Upper lobe of left lung (tissue), 6 donors: ENCODE results near the gene RAB44. TPM values are rescaled to one million over a fixed set of nuclear protein-coding genes. Genes with fewer than 3 reads are reported as not detected.

ENCODE experiments used
- ATAC-seq, 2 donors: fragments of 200-7000 bp; cut with Tn5 transposase; one replicate each; pipeline ENCODE4 v1.9.1; 2022; ENCODE audit warnings: mild to moderate bottlenecking in 2 of 2, moderate library complexity in 2 of 2; ENCODE audit not compliant: low FRiP score in 2 of 2
- DNase-seq, 2 donors: peaks; one replicate each; pipeline ENCODE4 v3.0.0-alpha.2; 2019 to 2020
- H3K27ac ChIP-seq, 4 donors: fragments of 200-600 bp; sonication (generic); one replicate each; pipeline ENCODE4 v1.5.1; 2016 to 2019
- H3K27me3 ChIP-seq, 4 donors: fragments of 200-600 bp; sonication (generic); one replicate each; pipeline ENCODE4 v1.5.1; 2017 to 2019
- H3K36me3 ChIP-seq, 4 donors: fragments of 200-600 bp; sonication (generic); one replicate each; pipeline ENCODE4 v1.5.1; 2016 to 2019
- H3K4me1 ChIP-seq, 4 donors: fragments of 200-600 bp; sonication (generic); one replicate each; pipeline ENCODE4 v1.5.1; 2018 to 2019
- H3K4me3 ChIP-seq, 4 donors: fragments of 200-600 bp; sonication (generic); one replicate each; pipeline ENCODE4 v1.5.1; 2017 to 2019; ENCODE audit warnings: mild to moderate bottlenecking in 2 of 4, moderate library complexity in 1 of 4
- H3K9me3 ChIP-seq, 4 donors: fragments of 200-600 bp; sonication (generic); one replicate each; pipeline ENCODE4 v1.5.1; 2018 to 2019
- EP300 ChIP-seq, 4 donors: sonication (generic); formaldehyde crosslinking; IDR thresholded peaks; one replicate each; pipeline ENCODE4 v1.5.1; 2017; ENCODE audit warnings: antibody characterized with exemption in 4 of 4, control low read depth in 2 of 4
- POLR2A ChIP-seq, 4 donors: fragments of 450-650 bp; IDR thresholded peaks; one replicate each; pipeline ENCODE4 v1.5.1; 2016 to 2017; ENCODE audit warnings: antibody characterized with exemption in 4 of 4, mild to moderate bottlenecking in 2 of 4
- POLR2AphosphoS5 ChIP-seq, 2 donors: sonication (generic); formaldehyde crosslinking; IDR thresholded peaks; one replicate each; pipeline ENCODE4 v1.5.1; 2017; ENCODE audit warnings: antibody characterized with exemption in 2 of 2
- WGBS, 2 donors: methylation state at CpG; one replicate each; pipeline ENCODE4 v1.1.5; 2017 to 2018; 5-methylcytosine and 5-hydroxymethylcytosine counted together
- small RNA-seq, 4 donors: library from RNA; depleted of rRNA; stranded (forward); fragments of <200 nt; gene quantifications; one replicate each; pipeline ENCODE3, GENCODE V24; 2016
- total RNA-seq, 6 donors: library from RNA; depleted of rRNA in 4 of 6; stranded (reverse); fragments of >200 nt in 4 of 6; gene quantifications; one replicate each; pipeline versions ENCODE4 v1.1.0 to v1.2.1, GENCODE V29; 2016 to 2021
- TF ChIP-seq, protein P1 (sequence below), 6 experiments: fragments of 450-650 bp in 4 of 6; fragments of 200-600 bp in 2 of 6; sonication (generic) in 2 of 6; IDR thresholded peaks; one replicate each; pipeline ENCODE4 v1.5.1; 2016 to 2019; ENCODE audit warnings: antibody characterized with exemption in 6 of 6
- donor health status: DM: no; HTN: no; CAD: no; lungs with moderate emphysema.
- donor health status: DM: no; HTN: yes; CAD: no; lungs with severe emphysema.

Gene RAB44
- total RNA-seq, 6 donors from 2014 or later, result 0.20 to 3.1 (median 1.2) TPM

DNA sequence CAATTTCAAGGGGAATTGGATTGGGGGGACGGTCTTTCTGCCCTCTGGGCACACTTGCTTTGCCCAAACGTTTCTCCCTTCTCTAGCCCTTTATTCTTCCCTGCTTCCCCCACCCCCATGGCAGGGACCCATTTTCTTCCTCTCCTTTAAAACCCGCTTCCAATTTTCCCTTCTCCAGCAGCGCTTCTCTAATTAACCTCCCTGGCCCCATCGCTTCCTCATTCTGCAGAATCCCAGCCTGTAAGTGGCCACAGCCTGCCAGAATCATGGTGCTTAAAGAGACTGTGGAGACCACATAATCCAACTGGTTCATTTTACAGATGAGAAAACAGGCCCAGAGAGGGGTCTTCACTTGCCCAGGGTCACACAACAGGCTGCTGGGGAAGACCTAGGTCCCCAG lies 80.2 kb downstream of the RAB44 start:
- H3K9me3 ChIP-seq, result no peaks in the 10 kb centered on the region
- no peaks in the 10 kb centered on the region for H3K27me3 ChIP-seq
- 55 to 62% methylated on average over 5 of the region's 5 CpGs for WGBS, 2 donors
- H3K4me3 ChIP-seq, result no peak overlapping the region
- TF ChIP-seq POLR2AphosphoS5 (IDR thresholded peaks at IDR 0.05) (no peak), POLR2A (IDR thresholded peaks at IDR 0.05) (no peak)
- TF ChIP-seq, protein P1, sequence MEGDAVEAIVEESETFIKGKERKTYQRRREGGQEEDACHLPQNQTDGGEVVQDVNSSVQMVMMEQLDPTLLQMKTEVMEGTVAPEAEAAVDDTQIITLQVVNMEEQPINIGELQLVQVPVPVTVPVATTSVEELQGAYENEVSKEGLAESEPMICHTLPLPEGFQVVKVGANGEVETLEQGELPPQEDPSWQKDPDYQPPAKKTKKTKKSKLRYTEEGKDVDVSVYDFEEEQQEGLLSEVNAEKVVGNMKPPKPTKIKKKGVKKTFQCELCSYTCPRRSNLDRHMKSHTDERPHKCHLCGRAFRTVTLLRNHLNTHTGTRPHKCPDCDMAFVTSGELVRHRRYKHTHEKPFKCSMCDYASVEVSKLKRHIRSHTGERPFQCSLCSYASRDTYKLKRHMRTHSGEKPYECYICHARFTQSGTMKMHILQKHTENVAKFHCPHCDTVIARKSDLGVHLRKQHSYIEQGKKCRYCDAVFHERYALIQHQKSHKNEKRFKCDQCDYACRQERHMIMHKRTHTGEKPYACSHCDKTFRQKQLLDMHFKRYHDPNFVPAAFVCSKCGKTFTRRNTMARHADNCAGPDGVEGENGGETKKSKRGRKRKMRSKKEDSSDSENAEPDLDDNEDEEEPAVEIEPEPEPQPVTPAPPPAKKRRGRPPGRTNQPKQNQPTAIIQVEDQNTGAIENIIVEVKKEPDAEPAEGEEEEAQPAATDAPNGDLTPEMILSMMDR (IDR thresholded peaks at IDR 0.05), result no peak
- no peaks in the 10 kb centered on the region for H3K36me3 ChIP-seq
- DNase-seq (no peak), ATAC-seq (no peak)
- H3K4me1 ChIP-seq, result peaks cover 0 to 8% (median 4%) of the 10 kb centered on the region in 4 donors
- H3K27ac ChIP-seq, result no peak overlapping the region

DNA sequence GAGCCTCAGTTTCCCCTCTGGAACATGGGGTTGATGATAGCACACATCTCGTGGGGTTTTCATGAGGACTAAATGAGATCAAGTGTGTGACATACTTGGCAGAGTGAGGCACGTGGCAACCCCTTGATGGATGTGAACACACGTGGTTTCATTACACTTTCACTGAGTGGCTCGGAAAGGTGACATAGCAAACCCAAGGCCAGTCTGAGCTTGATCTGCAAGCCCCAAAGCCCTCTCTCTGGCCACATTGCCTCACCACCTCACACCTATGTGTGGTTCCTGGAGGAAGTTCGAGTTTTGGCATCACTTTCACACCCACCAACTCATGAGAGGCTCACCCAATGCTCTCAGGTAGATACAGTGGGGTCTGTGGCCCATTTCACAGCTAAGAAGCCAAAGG lies 81.6 kb downstream of the RAB44 start:
- H3K4me1 ChIP-seq, result peaks cover 0 to 8% (median 4%) of the 10 kb centered on the region in 4 donors
- no peaks in the 10 kb centered on the region for H3K27me3 ChIP-seq
- no peaks in the 10 kb centered on the region for H3K9me3 ChIP-seq
- DNase-seq (no peak), ATAC-seq (no peak)
- H3K4me3 ChIP-seq, result no peak overlapping the region
- H3K27ac ChIP-seq, result no peak overlapping the region
- TF ChIP-seq, protein P1 (IDR thresholded peaks at IDR 0.05), result no peak
- 75 to 79% methylated on average over 4 to 5 of the region's 5 CpGs for WGBS, 2 donors
- H3K36me3 ChIP-seq, result no peaks in the 10 kb centered on the region

GRCh38 chr6:36780442-36781177 lies 83.0 kb downstream of the RAB44 start:
- no peaks in the 10 kb centered on the region for H3K9me3 ChIP-seq
- H3K27me3 ChIP-seq, result no peaks in the 10 kb centered on the region
- no peaks in the 10 kb centered on the region for H3K36me3 ChIP-seq
- 46 to 62% methylated on average over 11 of the region's 11 CpGs for WGBS, 2 donors
- peak overlapping the region in 3 of 4 donors; percentile 9 to 48 (median 44) for H3K27ac ChIP-seq
- DNase-seq, result peak in 1 of 2 donors; percentile 56
- TF ChIP-seq POLR2AphosphoS5 (IDR thresholded peaks at IDR 0.05), result no peak
- TF ChIP-seq EP300 (IDR thresholded peaks at IDR 0.05), result no peak
- TF ChIP-seq, protein P1 (IDR thresholded peaks at IDR 0.05), result no peak
- no peak for TF ChIP-seq POLR2A (IDR thresholded peaks at IDR 0.05)
- H3K4me1 ChIP-seq, result peaks cover 0 to 8% (median 4%) of the 10 kb centered on the region in 4 donors
- peak in 1 of 2 donors; percentile 9 for ATAC-seq
- no peak overlapping the region for H3K4me3 ChIP-seq

DNA sequence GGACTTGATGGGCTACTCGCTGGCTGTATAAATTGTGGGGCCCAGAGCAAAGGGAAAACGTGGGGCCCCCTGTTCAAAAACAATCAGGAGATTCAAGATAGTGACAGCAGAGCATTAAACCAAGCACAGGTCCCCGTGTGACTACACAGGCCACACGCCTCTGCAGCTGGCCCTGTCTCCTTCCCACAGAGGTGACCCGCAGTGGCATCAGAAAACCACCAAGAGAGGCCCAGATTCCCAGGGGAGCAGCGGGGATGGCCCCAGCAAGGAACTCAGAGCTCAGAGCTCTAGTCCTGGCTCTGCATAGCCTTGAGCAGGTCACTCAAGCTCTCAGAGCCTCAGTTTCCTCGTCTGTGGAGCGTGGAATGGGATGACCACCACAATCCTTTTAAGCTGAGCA lies 84.0 kb downstream of the RAB44 start:
- Histone ChIP-seq H3K4me1 (peaks cover 0 to 8% (median 4%) of the 10 kb centered on the region in 4 donors), H3K27me3 (no peaks in the 10 kb centered on the region), H3K36me3 (no peaks in the 10 kb centered on the region), H3K4me3 (no peak overlapping the region), H3K9me3 (no peaks in the 10 kb centered on the region), H3K27ac (no peak overlapping the region)
- no peak for DNase-seq
- 81 to 84% methylated on average over 6 to 8 of the region's 8 CpGs for WGBS, 2 donors
- ATAC-seq, result no peak
- no peak for TF ChIP-seq POLR2A (IDR thresholded peaks at IDR 0.05)
- no peak for TF ChIP-seq EP300 (IDR thresholded peaks at IDR 0.05)
- TF ChIP-seq, protein P1 (IDR thresholded peaks at IDR 0.05), result no peak
- no peak for TF ChIP-seq POLR2AphosphoS5 (IDR thresholded peaks at IDR 0.05)

Small RNA genes within 50 kb of the gene (small RNA-seq; reads per million reads assigned to genes)
- gene RF00019, result 0 reads per million in 4 donors

Other genes with a start within 250 kb of the RAB44 start
- 10 to 100 TPM; 15.1 to 47.1 (median 30.4) TPM for gene STK38, start 150.3 kb upstream of the RAB44 start, total RNA-seq
- 100 to 1,000 TPM in 5 of 6 donors, 10 to 100 TPM in 1; 61.5 to 220 (median 167) TPM for gene SRSF3, start 103.5 kb upstream of the RAB44 start, total RNA-seq
- gene CDKN1A, start 19.1 kb upstream of the RAB44 start, total RNA-seq, result 100 to 1,000 TPM in 4 of 6 donors, 10 to 100 TPM in 2; 61.8 to 186 (median 127) TPM
- 1 to 10 TPM in 4 of 6 donors, under 1 TPM in 2; 0.89 to 5.4 (median 2.5) TPM for gene CPNE5, start 141.6 kb downstream of the RAB44 start, total RNA-seq
- gene PPIL1, start 177.0 kb downstream of the RAB44 start, total RNA-seq, result 10 to 100 TPM in 3 of 6 donors, 1 to 10 TPM in 3; 2.2 to 21.7 (median 11.9) TPM
- gene C6orf89, start 188.1 kb downstream of the RAB44 start, total RNA-seq, result 10 to 100 TPM; 22.0 to 60.8 (median 42.5) TPM